Cardiac fibroblast (primary cell): ENCODE results near the gene MRPS18C.
"Not testable (repeated sequence)": the region's sequence is repeated elsewhere in the genome, so short reads cannot be mapped to it uniquely, and the experiment has no call there.

Experiments used
- DNase-seq, 2 donors: peaks; one replicate each; pipeline versions ENCODE4 v3.0.0 to v3.0.0-alpha.2; 2010; ENCODE audit warnings: low read depth in 2 of 2
- H3K4me3 ChIP-seq, 2 donors: replicated peaks in 1 of 2; 1 replicate in 1 of 2; 2 replicates in 1 of 2; pipeline ENCODE4 v1.5.1; 2011; ENCODE audit warnings: low read depth in 2 of 2, low read length in 2 of 2, mild to moderate bottlenecking in 2 of 2, moderate library complexity in 1 of 2
- CTCF ChIP-seq: IDR thresholded peaks from one replicate; pipeline ENCODE4 v1.5.1; 2011; ENCODE audit warnings: low read depth, mild to moderate bottlenecking, low read length, inconsistent platforms

Gene MRPS18C

DNA sequence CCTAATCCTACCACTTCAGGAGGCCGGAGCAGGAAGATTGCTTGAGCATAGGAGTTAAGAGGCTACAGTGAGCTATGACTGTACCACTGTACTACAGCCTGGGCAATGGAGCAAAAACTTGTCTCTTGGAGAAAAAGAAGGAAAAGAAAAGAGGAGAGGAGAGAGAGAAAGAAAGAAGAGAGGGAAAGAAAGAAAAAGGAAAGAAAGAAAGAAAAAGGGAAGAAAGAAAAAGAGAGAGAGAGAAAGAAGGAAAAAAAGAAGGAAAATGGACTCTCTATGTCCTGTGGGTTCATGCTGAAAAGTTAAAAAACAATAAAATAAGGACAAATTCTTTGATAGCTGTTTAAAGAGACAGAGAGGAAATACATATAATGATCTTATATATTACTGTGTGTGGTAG lies 42.3 kb downstream of the MRPS18C start:
- TF ChIP-seq CTCF = no peak
- H3K4me3 ChIP-seq = no peak overlapping the region
- DNase-seq = no peak

DNA sequence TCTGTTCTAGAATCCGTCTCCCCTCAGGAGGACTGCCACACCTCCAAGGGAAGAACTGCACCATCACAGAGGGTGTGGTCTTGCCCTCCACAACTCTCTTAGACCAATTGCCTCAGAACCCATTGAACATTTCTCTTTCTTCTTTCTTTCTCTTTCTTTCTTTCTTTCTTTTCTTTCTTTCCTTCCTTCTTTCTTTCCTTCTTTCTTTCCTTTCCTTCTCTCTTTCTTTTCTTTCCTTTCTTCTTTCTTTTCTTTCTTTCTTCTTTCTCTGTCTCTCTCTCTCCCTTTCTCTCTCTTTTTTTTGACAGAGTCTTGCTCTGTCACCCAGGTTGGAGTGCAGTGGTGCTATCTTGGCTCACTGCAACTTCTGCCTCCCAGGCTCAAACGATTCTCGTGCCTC lies 45.8 kb downstream of the MRPS18C start:
- DNase-seq, H3K4me3 ChIP-seq: not testable (repeated sequence)

DNA sequence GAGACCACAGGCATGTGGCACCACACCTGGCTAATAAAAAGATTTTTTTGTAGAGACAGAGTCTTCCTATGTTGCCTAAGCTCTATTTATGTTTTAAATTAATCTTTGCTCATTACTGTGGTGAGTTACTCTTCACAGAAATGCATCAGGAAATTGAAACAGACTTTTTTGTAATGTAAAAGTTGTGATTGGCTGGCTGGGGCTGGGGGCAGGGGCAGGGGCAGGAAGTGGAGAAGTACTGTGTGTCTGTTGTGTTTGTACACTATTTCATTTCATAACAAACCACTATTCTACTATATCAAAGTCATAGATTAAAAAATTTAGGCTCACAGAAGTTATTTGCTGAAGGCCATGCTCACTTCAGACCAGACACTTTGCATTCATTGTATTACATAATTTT lies 48.1 kb downstream of the MRPS18C start:
- DNase-seq = no peak

DNA sequence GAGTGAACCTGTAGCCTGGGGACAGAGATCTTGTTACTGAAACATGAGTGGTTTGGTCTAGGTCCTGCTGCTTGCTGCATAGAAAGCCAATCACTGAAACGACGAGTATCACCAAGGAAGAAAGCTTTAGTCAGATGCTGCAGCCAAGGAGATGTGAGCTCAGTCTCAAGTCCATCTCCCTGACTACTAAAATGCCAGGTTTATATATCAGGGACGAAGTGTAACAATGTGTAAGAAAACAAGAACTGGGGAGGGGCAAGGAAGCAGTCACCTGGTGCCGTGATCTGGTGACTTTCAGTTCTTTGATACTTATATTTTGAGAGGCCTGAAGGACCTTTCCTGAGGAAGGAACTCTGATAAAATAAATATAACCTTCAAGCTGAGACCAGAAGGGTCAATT lies 48.6 kb downstream of the MRPS18C start:
- no peak for TF ChIP-seq CTCF
- DNase-seq = no peak
- no peak overlapping the region for H3K4me3 ChIP-seq

More for the DNA sequence above, 48.1 kb downstream of the MRPS18C start:
- H3K4me3 ChIP-seq = no peak overlapping the region
- no peak for TF ChIP-seq CTCF

DNA sequence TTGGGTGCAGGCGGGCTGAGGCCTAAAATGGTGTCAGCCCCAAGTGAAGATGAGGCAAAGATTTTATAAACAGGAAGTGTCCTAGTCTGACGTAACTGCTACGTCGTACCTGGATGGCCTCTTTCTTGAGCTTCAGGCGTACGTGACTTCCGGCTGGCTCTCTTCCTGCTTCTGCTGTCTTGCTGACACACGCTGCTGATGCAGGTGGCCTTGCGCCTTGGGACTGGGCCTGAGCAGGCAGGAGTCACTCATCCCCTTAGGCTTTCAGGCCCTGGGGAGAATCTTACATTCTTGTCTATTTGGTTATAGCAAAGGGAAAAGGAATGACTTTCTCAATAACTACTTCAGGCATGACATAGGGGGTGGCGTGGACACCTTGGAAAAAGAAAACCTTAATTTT lies 49.1 kb downstream of the MRPS18C start:
- no peak overlapping the region for H3K4me3 ChIP-seq
- DNase-seq = no peak
- TF ChIP-seq CTCF = no peak

- not testable (repeated sequence) for H3K4me3 ChIP-seq
- DNase-seq = peak; percentile 78 to 79
- peak; percentile 73 for TF ChIP-seq CTCF
These were observed 53.3 kb downstream of the MRPS18C start for GRCh38 chr4:83509156-83509585.

DNA sequence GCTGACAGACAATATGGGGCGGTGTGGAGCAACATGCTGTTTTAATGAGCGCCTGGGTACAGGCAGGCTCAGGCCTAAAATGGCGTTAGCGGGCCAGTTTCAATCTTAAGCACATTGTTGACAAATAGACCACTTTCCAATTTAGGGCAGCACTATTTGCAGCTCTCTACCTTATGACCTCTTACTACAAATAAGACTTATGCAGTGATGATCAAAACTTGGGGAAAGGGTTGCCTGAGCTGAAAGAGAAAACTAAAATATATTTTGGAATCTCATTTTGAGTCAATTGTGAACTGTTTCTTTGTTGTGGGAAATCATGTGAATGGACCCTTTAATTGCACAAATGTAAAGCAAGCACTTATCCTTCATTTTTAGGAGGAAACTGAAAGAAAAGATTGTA lies 54.6 kb downstream of the MRPS18C start:
- TF ChIP-seq CTCF = no peak
- DNase-seq = no peak
- no peak overlapping the region for H3K4me3 ChIP-seq
